Smooth muscle cell (in vitro differentiated cells): ENCODE data around the gene IFIT1B. TPM values are rescaled to one million over a fixed set of nuclear protein-coding genes. Genes with fewer than 3 reads are reported as not detected.
A peak's percentile ranks its signal among the peaks of the same experiment; 100 is the strongest.

ENCODE experiments used
- DNase-seq: peaks from one replicate; lab custom pipeline; 2025; ENCODE audit not compliant: unreplicated experiment; lab: John Stamatoyannopoulos, UW
- H2AFZ ChIP-seq: fragments of 200-600 bp; sonication (generic); 2 replicates; pipeline ENCODE4 v1.6.0; 2016; ENCODE audit warnings: antibody characterized with exemption, low read depth, mild to moderate bottlenecking
- H3F3A ChIP-seq: fragments of 200-600 bp; sonication (generic); 2 replicates; pipeline ENCODE4 v1.6.0; 2017; ENCODE audit warnings: antibody characterized with exemption, low read depth
- H3K27ac ChIP-seq: fragments of 200-600 bp; sonication (generic); 2 replicates; pipeline ENCODE4 v1.5.1; 2016; ENCODE audit warnings: low read depth, mild to moderate bottlenecking
- H3K27me3 ChIP-seq: fragments of 200-600 bp; sonication (generic); 2 replicates; pipeline ENCODE4 v1.6.1; 2016; ENCODE audit warnings: low read depth, mild to moderate bottlenecking
- H3K36me3 ChIP-seq: fragments of 200-600 bp; sonication (generic); 2 replicates; pipeline ENCODE4 v1.5.1; 2016; ENCODE audit warnings: low read depth
- H3K4me1 ChIP-seq: fragments of 200-600 bp; sonication (generic); 2 replicates; pipeline ENCODE4 v1.5.1; 2016; ENCODE audit warnings: low read depth
- H3K4me2 ChIP-seq: fragments of 200-600 bp; sonication (generic); 2 replicates; pipeline ENCODE4 v1.6.0; 2016; ENCODE audit warnings: mild to moderate bottlenecking
- H3K4me3 ChIP-seq: fragments of 200-600 bp; sonication (generic); 2 replicates; pipeline ENCODE4 v1.5.1; 2016; ENCODE audit warnings: mild to moderate bottlenecking
- H3K79me2 ChIP-seq: fragments of 200-600 bp; sonication (generic); 2 replicates; pipeline ENCODE4 v1.6.0; 2016; ENCODE audit warnings: low read depth, mild to moderate bottlenecking
- H3K9ac ChIP-seq: fragments of 200-600 bp; sonication (generic); 2 replicates; pipeline ENCODE4 v1.6.0; 2016; ENCODE audit warnings: low read depth
- H3K9me3 ChIP-seq: fragments of 200-600 bp; sonication (generic); replicated peaks from 2 replicates; pipeline ENCODE4 v1.5.1; 2016; ENCODE audit warnings: low read depth
- H4K20me1 ChIP-seq: fragments of 200-600 bp; sonication (generic); 2 replicates; pipeline ENCODE4 v1.6.0; 2016; ENCODE audit warnings: low read depth
- WGBS: methylation state at CpG from one replicate; pipeline ENCODE4 v1.1.7; 2016; ENCODE audit warnings: low lambda C conversion rate; 5-methylcytosine and 5-hydroxymethylcytosine counted together
- polyA plus RNA-seq: library from polyadenylated mRNA; unstranded; fragments of >200 nt; fragmentation: Nextera tagmentation; extraction: Ambion mirVana; gene quantifications from 2 replicates; pipeline ENCODE4 v1.2.1, GENCODE V29; 2016
- total RNA-seq: library from RNA; depleted of rRNA; stranded (reverse); fragments of >200 nt; gene quantifications from 2 replicates; pipeline ENCODE4 v1.2.3, GENCODE V29; 2014
- TF ChIP-seq, protein P1 (sequence below): fragments of 200-600 bp; sonication (generic); IDR thresholded peaks from 2 replicates; pipeline ENCODE4 v1.5.1; 2017; ENCODE audit warnings: borderline replicate concordance, mild to moderate bottlenecking, antibody characterized with exemption; ENCODE audit not compliant: insufficient read depth, poor library complexity, severe bottlenecking

The IFIT1B gene
- total and polyA plus RNA-seq, 2 experiments from 2014 or later = not detected

- WGBS = 76% methylated on average over 4 of the region's 4 CpGs
- DNase-seq = no peak
- TF ChIP-seq, protein P1, sequence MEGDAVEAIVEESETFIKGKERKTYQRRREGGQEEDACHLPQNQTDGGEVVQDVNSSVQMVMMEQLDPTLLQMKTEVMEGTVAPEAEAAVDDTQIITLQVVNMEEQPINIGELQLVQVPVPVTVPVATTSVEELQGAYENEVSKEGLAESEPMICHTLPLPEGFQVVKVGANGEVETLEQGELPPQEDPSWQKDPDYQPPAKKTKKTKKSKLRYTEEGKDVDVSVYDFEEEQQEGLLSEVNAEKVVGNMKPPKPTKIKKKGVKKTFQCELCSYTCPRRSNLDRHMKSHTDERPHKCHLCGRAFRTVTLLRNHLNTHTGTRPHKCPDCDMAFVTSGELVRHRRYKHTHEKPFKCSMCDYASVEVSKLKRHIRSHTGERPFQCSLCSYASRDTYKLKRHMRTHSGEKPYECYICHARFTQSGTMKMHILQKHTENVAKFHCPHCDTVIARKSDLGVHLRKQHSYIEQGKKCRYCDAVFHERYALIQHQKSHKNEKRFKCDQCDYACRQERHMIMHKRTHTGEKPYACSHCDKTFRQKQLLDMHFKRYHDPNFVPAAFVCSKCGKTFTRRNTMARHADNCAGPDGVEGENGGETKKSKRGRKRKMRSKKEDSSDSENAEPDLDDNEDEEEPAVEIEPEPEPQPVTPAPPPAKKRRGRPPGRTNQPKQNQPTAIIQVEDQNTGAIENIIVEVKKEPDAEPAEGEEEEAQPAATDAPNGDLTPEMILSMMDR = no peak
- no peaks in the 10 kb centered on the region for H3K27me3 ChIP-seq
- no peaks in the 10 kb centered on the region for H4K20me1 ChIP-seq
- H3K9ac ChIP-seq = no peak overlapping the region
- peaks cover 7% of the 10 kb centered on the region for H3K4me1 ChIP-seq
- H3K27ac ChIP-seq = no peak overlapping the region
- peak overlapping the region; percentile 62 for H2AFZ ChIP-seq
- H3K36me3 ChIP-seq = no peaks in the 10 kb centered on the region
- no peaks in the 10 kb centered on the region for H3F3A ChIP-seq
- H3K4me2 ChIP-seq = no peak overlapping the region
- no peaks in the 10 kb centered on the region for H3K9me3 ChIP-seq
- H3K79me2 ChIP-seq = no peaks in the 10 kb centered on the region
- H3K4me3 ChIP-seq = no peak overlapping the region
Observed at GRCh38 chr10:89367529-89367928, 10.3 kb upstream of the IFIT1B start.

DNA sequence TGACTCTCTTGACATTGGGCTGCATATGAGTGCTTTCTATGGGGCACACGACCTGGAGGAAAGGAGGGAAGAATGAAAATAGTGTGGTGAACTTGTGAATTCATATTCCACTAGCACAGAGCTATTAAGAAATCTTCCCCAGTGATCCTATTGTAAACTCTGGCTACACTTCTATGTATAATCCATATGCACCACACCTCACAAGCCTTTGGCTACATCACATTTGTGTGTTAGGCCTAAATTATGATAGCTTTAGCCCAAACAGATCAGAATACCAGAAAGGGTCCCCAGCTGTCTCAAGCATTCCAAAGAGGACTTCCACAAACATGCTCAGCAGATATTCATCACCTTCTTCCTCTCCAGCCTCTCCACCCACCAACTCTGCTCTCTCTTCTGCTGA lies 9.7 kb upstream of the IFIT1B start:
- no peak overlapping the region for H3K9ac ChIP-seq
- TF ChIP-seq, protein P1 = no peak
- H3K4me3 ChIP-seq = no peak overlapping the region
- H3K9me3 ChIP-seq = no peaks in the 10 kb centered on the region
- no peak for DNase-seq
- WGBS = 90% methylated on average over 1 of the region's 1 CpG
- H4K20me1 ChIP-seq = no peaks in the 10 kb centered on the region
- H3F3A ChIP-seq = no peaks in the 10 kb centered on the region
- H3K27me3 ChIP-seq = no peaks in the 10 kb centered on the region
- H3K4me1 ChIP-seq = peaks cover 7% of the 10 kb centered on the region
- H3K36me3 ChIP-seq = no peaks in the 10 kb centered on the region
- H3K27ac ChIP-seq = no peak overlapping the region
- H3K79me2 ChIP-seq = no peaks in the 10 kb centered on the region
- H2AFZ ChIP-seq = no peak overlapping the region
- H3K4me2 ChIP-seq = no peak overlapping the region

DNA sequence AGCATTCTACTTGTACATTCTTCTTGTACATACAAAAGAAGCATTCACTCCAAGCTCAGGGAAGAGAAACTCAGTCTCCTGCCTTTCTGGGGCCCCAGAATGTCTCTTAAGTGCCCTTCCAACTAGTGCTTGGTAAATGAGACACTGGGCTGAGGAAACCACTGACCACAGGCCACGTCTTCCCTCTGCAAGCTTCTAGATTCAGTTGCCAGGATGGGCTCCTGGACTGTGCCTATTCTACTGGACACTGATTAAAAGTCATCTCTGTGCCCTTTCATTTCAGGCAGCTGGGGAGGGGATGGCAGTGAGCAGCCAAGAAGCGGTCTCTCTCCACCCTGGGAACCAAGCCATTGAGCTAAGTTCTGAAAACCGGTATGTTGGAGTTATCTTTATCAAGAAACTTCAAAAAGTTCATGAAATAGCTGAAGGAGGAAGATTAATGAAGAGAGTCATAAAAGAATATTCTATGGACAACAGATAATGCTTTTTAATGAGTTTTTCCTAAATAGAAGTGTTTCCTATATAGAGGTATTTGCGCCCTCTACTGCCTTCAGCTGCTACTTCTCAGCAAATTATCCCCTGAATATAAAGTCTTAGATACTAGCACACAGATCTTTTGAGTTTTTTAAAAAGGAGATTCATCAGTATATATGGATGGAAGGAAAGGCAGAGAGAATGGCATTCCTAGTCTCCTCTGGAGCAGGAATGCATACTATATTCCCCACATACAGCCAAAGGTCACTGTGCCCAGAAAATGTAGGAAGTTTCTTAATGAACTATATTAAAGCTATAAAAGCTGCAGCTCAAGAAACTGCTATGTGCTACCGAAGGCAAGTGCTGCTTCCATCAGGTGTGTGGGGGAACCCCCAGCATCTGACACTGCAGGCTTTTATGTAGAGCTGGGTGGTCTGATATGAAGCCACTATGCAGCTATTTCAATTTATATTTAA lies 8.4 kb upstream of the IFIT1B start:
- no peaks in the 10 kb centered on the region for H3K36me3 ChIP-seq
- no peaks in the 10 kb centered on the region for H4K20me1 ChIP-seq
- no peaks in the 10 kb centered on the region for H3K9me3 ChIP-seq
- no peak overlapping the region for H3K4me3 ChIP-seq
- peak overlapping the region; percentile 95 for H2AFZ ChIP-seq
- H3K27me3 ChIP-seq = no peaks in the 10 kb centered on the region
- no peaks in the 10 kb centered on the region for H3F3A ChIP-seq
- no peak overlapping the region for H3K27ac ChIP-seq
- no peak for DNase-seq
- H3K9ac ChIP-seq = no peak overlapping the region
- TF ChIP-seq, protein P1 = peak; percentile 53
- H3K4me1 ChIP-seq = peaks cover 7% of the 10 kb centered on the region
- peak overlapping the region; percentile 63 for H3K4me2 ChIP-seq
- no peaks in the 10 kb centered on the region for H3K79me2 ChIP-seq
- WGBS = 50% methylated on average over 5 of the region's 5 CpGs

DNA sequence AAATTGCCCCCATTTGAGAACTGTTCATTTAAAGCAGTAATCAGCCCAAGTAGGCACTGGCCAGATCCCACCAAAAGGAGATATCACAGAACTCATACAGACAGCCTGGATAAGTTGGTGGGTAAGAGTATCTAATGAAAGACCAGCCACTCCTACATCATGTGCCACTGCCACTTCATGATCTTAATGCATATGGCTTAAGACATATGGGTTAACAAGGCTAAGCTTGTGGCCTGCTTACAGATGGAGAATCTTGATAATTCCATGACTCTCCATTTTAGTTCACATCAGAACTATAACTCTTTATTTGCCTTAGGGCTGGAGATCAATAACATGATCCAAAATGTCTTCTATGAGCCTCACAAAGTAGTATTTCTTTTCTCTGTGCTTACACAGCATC lies 6.8 kb upstream of the IFIT1B start:
- Histone ChIP-seq H3K9me3 (no peaks in the 10 kb centered on the region), H3K4me1 (peaks cover 7% of the 10 kb centered on the region), H3K27me3 (no peaks in the 10 kb centered on the region), H4K20me1 (no peaks in the 10 kb centered on the region), H3K9ac (no peak overlapping the region), H2AFZ (no peak overlapping the region), H3K4me3 (no peak overlapping the region), H3K79me2 (no peaks in the 10 kb centered on the region), H3F3A (no peaks in the 10 kb centered on the region), H3K27ac (no peak overlapping the region), H3K4me2 (no peak overlapping the region), H3K36me3 (no peaks in the 10 kb centered on the region)
- TF ChIP-seq, protein P1 = no peak
- DNase-seq = no peak
